HepG2 (cell line): ENCODE measurements around the gene SLC34A3. TPM values are rescaled to one million over a fixed set of nuclear protein-coding genes. Genes with fewer than 3 reads are reported as not detected.

Experiments used
- FOXP4 ChIP-seq: sonication (generic); formaldehyde crosslinking; IDR thresholded peaks from 2 replicates; pipeline ENCODE4 v1.4.0; 2020; ENCODE audit warnings: missing genetic modification reagents
- KIAA2018 ChIP-seq: sonication (generic); formaldehyde crosslinking; IDR thresholded peaks from 2 replicates; pipeline ENCODE4 v1.5.0; 2020; ENCODE audit warnings: mild to moderate bottlenecking, missing genetic modification reagents, borderline replicate concordance
- NFRKB ChIP-seq: fragments of 450-650 bp; IDR thresholded peaks from 2 replicates; pipeline ENCODE4 v1.6.1; 2017
- NR3C1 ChIP-seq: sonication (generic); formaldehyde crosslinking; IDR thresholded peaks from 2 replicates; pipeline ENCODE4 v1.4.0; 2020; ENCODE audit warnings: missing genetic modification reagents
- PLSCR1 ChIP-seq: sonication (generic); formaldehyde crosslinking; IDR thresholded peaks from 2 replicates; pipeline ENCODE4 v1.5.0; 2020; ENCODE audit warnings: missing genetic modification reagents, mild to moderate bottlenecking, borderline replicate concordance
- SATB2 ChIP-seq: sonication (generic); formaldehyde crosslinking; IDR thresholded peaks from 2 replicates; pipeline ENCODE4 v1.5.0; 2020; ENCODE audit warnings: missing genetic modification reagents
- SCMH1 ChIP-seq: sonication (generic); formaldehyde crosslinking; IDR thresholded peaks from 2 replicates; pipeline ENCODE4 v1.9.0; 2021; ENCODE audit warnings: missing genetic modification reagents, mild to moderate bottlenecking, borderline replicate concordance
- UBTF ChIP-seq: sonication (generic); formaldehyde crosslinking; IDR thresholded peaks from 2 replicates; pipeline ENCODE4 v1.4.0; 2020; ENCODE audit warnings: mild to moderate bottlenecking, missing genetic modification reagents
- ZNF232 ChIP-seq: sonication (generic); formaldehyde crosslinking; IDR thresholded peaks from 2 replicates; pipeline ENCODE4 v1.4.0; 2020; ENCODE audit warnings: missing genetic modification reagents, borderline replicate concordance
- ZNF326 ChIP-seq: sonication (generic); formaldehyde crosslinking; IDR thresholded peaks from 2 replicates; pipeline ENCODE4 v1.4.0; 2020; ENCODE audit warnings: missing genetic modification reagents, borderline replicate concordance
- ZNF747 ChIP-seq: sonication (generic); formaldehyde crosslinking; IDR thresholded peaks from 2 replicates; pipeline ENCODE4 v1.8.1; 2023; ENCODE audit warnings: missing genetic modification reagents, mild to moderate bottlenecking, borderline replicate concordance
- ZNF768 ChIP-seq: sonication (generic); formaldehyde crosslinking; IDR thresholded peaks from 2 replicates; pipeline ENCODE4 v1.4.0; 2020; ENCODE audit warnings: missing genetic modification reagents
- ZNF776 ChIP-seq: sonication (generic); formaldehyde crosslinking; IDR thresholded peaks from 2 replicates; pipeline ENCODE4 v1.4.0; 2020; ENCODE audit warnings: mild to moderate bottlenecking, missing genetic modification reagents
- ZSCAN9 ChIP-seq: IDR thresholded peaks from 2 replicates; pipeline ENCODE4 v1.6.1; 2016; ENCODE audit warnings: borderline replicate concordance
- polyA plus RNA-seq, 8 experiments: library from polyadenylated mRNA; depleted of rRNA in 3 of 8; stranded (reverse) in 7 of 8; unstranded in 1 of 8; fragments of >200 nt; fragmentation: Illumina TruSeq in 4 of 8; extraction: Trizol in 4 of 8; gene quantifications; 2 replicates each; pipeline versions ENCODE4 v1.2.1 to v1.2.3, GENCODE V29; 2011 to 2016; ENCODE audit warnings: low read depth in 4 of 8, missing spikeins in 1 of 8, mixed read lengths in 1 of 8; ENCODE audit not compliant: insufficient read depth in 1 of 8
- total RNA-seq, 5 experiments: library from RNA; depleted of rRNA; stranded (reverse); fragments of >200 nt; fragmentation: Illumina TruSeq; extraction: Trizol; gene quantifications; 2 replicates each; pipeline ENCODE4 v1.2.3, GENCODE V29; 2016; ENCODE audit warnings: low read depth in 1 of 5

Gene SLC34A3
- total and polyA plus RNA-seq, 2 of the 13 experiments (the other 11 are each of a cell fraction or from before 2014, with no cell fraction given) = 0.07 to 1.0 TPM

GRCh38 chr9:137240841-137241489 lies 10.3 kb downstream of the SLC34A3 start, which contains the start of gene TUBB4B (continued):
- TF ChIP-seq FOXP4 (CRISPR knock-in tag) = peak; percentile 58; the same call in 1 of the 2 replicates
- peak; percentile 64; the same call in 1 of the 2 replicates for TF ChIP-seq ZNF768 (CRISPR knock-in tag)
- TF ChIP-seq NFRKB = no peak
- no peak for TF ChIP-seq ZNF326 (CRISPR knock-in tag)
- peak; percentile 58 for TF ChIP-seq ZNF776 (CRISPR knock-in tag)
- 0 out of 2 replicates have a peak, but pooled peaks have one; percentile 63 for TF ChIP-seq SATB2 (CRISPR knock-in tag)
- TF ChIP-seq SCMH1 (CRISPR knock-in tag) = no peak
- peak; percentile 70; the same call in 1 of the 2 replicates for TF ChIP-seq ZNF232 (CRISPR knock-in tag)
- TF ChIP-seq KIAA2018 (CRISPR knock-in tag) = no peak
- peak; percentile 90 for TF ChIP-seq ZSCAN9 (CRISPR knock-in tag)
- TF ChIP-seq ZNF747 (CRISPR knock-in tag) = no peak
- no peak for TF ChIP-seq PLSCR1
- no peak for TF ChIP-seq UBTF (CRISPR knock-in tag)
- TF ChIP-seq NR3C1 (CRISPR knock-in tag) = no peak
